Measurements from ENCODE around the gene IL17B. TPM values are rescaled to one million over a fixed set of nuclear protein-coding genes. Genes with fewer than 3 reads are reported as not detected.

The IL17B gene
- total and polyA plus RNA-seq, 2 of the 13 experiments (the other 11 are each of a cell fraction or from before 2014, with no cell fraction given), result 0.29 to 2.6 TPM

DNA sequence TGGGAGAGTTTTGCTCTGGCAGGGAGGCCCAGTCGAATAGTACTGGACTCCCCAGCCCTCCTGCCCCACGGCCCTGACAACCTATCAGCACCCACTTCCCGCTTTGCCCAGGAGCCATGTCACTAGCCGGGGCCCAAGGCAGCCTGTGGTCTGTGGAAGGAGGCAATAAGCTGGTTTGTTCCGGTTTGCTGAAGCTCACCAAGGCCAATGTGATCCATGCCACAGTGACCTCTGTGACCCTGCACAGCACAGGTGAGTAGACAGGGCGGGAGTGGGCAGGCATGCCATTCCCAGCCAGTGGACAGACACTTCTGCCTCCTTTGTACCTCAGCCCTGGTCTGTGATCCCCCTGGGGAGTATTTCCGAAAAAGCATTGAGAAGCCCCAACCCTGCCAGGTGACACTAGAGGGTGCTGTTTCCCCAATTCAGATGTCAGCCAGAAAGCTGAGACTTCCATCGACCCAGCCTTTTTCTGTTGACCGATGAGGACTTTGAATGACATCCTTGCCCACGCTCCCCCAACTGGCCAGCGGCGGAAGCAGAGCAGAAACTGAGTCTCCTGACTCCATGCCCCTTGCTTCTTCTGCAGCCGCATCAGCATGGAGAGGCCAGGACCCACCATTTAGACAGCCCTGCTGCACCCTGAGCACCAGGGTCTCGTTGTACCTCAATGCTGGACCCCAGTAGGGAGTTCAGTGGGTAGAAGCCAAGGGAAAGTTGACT is 11.7 kb downstream of the IL17B start (continued):
- TF ChIP-seq, protein P1, sequence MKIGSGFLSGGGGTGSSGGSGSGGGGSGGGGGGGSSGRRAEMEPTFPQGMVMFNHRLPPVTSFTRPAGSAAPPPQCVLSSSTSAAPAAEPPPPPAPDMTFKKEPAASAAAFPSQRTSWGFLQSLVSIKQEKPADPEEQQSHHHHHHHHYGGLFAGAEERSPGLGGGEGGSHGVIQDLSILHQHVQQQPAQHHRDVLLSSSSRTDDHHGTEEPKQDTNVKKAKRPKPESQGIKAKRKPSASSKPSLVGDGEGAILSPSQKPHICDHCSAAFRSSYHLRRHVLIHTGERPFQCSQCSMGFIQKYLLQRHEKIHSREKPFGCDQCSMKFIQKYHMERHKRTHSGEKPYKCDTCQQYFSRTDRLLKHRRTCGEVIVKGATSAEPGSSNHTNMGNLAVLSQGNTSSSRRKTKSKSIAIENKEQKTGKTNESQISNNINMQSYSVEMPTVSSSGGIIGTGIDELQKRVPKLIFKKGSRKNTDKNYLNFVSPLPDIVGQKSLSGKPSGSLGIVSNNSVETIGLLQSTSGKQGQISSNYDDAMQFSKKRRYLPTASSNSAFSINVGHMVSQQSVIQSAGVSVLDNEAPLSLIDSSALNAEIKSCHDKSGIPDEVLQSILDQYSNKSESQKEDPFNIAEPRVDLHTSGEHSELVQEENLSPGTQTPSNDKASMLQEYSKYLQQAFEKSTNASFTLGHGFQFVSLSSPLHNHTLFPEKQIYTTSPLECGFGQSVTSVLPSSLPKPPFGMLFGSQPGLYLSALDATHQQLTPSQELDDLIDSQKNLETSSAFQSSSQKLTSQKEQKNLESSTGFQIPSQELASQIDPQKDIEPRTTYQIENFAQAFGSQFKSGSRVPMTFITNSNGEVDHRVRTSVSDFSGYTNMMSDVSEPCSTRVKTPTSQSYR (CRISPR knock-in tag; IDR thresholded peaks at IDR 0.05; ENCODE audit: borderline replicate concordance), result no peak
- TF ChIP-seq BORCS8-MEF2B (CRISPR knock-in tag; IDR thresholded peaks at IDR 0.05), result peak; percentile 35; the same call in 1 of the 2 replicates
- TF ChIP-seq, protein P2, sequence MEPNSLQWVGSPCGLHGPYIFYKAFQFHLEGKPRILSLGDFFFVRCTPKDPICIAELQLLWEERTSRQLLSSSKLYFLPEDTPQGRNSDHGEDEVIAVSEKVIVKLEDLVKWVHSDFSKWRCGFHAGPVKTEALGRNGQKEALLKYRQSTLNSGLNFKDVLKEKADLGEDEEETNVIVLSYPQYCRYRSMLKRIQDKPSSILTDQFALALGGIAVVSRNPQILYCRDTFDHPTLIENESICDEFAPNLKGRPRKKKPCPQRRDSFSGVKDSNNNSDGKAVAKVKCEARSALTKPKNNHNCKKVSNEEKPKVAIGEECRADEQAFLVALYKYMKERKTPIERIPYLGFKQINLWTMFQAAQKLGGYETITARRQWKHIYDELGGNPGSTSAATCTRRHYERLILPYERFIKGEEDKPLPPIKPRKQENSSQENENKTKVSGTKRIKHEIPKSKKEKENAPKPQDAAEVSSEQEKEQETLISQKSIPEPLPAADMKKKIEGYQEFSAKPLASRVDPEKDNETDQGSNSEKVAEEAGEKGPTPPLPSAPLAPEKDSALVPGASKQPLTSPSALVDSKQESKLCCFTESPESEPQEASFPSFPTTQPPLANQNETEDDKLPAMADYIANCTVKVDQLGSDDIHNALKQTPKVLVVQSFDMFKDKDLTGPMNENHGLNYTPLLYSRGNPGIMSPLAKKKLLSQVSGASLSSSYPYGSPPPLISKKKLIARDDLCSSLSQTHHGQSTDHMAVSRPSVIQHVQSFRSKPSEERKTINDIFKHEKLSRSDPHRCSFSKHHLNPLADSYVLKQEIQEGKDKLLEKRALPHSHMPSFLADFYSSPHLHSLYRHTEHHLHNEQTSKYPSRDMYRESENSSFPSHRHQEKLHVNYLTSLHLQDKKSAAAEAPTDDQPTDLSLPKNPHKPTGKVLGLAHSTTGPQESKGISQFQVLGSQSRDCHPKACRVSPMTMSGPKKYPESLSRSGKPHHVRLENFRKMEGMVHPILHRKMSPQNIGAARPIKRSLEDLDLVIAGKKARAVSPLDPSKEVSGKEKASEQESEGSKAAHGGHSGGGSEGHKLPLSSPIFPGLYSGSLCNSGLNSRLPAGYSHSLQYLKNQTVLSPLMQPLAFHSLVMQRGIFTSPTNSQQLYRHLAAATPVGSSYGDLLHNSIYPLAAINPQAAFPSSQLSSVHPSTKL (CRISPR knock-in tag; IDR thresholded peaks at IDR 0.05), result peak; percentile 66
- TF ChIP-seq SMARCE1 (IDR thresholded peaks at IDR 0.05; ENCODE audit: borderline replicate concordance), result no peak
- no peak for TF ChIP-seq ZBTB38 (CRISPR knock-in tag; IDR thresholded peaks at IDR 0.05)
- TF ChIP-seq NONO (IDR thresholded peaks at IDR 0.05), result no peak
- TF ChIP-seq NONO (CRISPR knock-in tag; conservative IDR thresholded peaks at IDR 0.05), result no peak
- TF ChIP-seq ZSCAN21 (CRISPR knock-in tag; IDR thresholded peaks at IDR 0.05; ENCODE audit: borderline replicate concordance), result peak; percentile 21; the same call in 1 of the 2 replicates
- TF ChIP-seq ZC3H4 (CRISPR knock-in tag; IDR thresholded peaks at IDR 0.05; ENCODE audit: borderline replicate concordance), result no peak
- TF ChIP-seq ZNF660 (CRISPR knock-in tag; IDR thresholded peaks at IDR 0.05; ENCODE audit: borderline replicate concordance, low read depth), result no peak
- no peak for TF ChIP-seq HMG20B (CRISPR knock-in tag; conservative IDR thresholded peaks at IDR 0.05)
- peak; percentile 47; the same call in 1 of the 2 replicates for TF ChIP-seq MAZ (IDR thresholded peaks at IDR 0.05; ENCODE audit: borderline replicate concordance, low read depth, low read length)
- TF ChIP-seq MAZ (CRISPR knock-in tag; IDR thresholded peaks at IDR 0.05; ENCODE audit: low read depth), result 0 out of 2 replicates have a peak, but pooled peaks have one; percentile 20
- TF ChIP-seq CBX2 (IDR thresholded peaks at IDR 0.05; ENCODE audit: low read depth, low read length), result no peak
- no peak for TF ChIP-seq CBX2 (CRISPR knock-in tag; IDR thresholded peaks at IDR 0.05; ENCODE audit: low read depth)
- TF ChIP-seq ZNF788 (CRISPR knock-in tag; IDR thresholded peaks at IDR 0.05; ENCODE audit: borderline replicate concordance), result no peak; the same call in 1 of the 2 replicates
- no peak for TF ChIP-seq AKAP8 (CRISPR knock-in tag; IDR thresholded peaks at IDR 0.05)
- TF ChIP-seq ZNF430 (CRISPR knock-in tag; IDR thresholded peaks at IDR 0.05), result peak; percentile 50; the same call in 1 of the 2 replicates
- TF ChIP-seq, protein P3, sequence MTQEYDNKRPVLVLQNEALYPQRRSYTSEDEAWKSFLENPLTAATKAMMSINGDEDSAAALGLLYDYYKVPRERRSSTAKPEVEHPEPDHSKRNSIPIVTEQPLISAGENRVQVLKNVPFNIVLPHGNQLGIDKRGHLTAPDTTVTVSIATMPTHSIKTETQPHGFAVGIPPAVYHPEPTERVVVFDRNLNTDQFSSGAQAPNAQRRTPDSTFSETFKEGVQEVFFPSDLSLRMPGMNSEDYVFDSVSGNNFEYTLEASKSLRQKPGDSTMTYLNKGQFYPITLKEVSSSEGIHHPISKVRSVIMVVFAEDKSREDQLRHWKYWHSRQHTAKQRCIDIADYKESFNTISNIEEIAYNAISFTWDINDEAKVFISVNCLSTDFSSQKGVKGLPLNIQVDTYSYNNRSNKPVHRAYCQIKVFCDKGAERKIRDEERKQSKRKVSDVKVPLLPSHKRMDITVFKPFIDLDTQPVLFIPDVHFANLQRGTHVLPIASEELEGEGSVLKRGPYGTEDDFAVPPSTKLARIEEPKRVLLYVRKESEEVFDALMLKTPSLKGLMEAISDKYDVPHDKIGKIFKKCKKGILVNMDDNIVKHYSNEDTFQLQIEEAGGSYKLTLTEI (CRISPR knock-in tag; conservative IDR thresholded peaks at IDR 0.05), result no peak
- no peak for TF ChIP-seq ZNF552 (CRISPR knock-in tag; IDR thresholded peaks at IDR 0.05; ENCODE audit: borderline replicate concordance)
- TF ChIP-seq ZFP36L2 (CRISPR knock-in tag; IDR thresholded peaks at IDR 0.05), result no peak
